ENCODE measurements around the gene PPP1R10.
"Not testable (repeated sequence)": the region's sequence is repeated elsewhere in the genome, so short reads cannot be mapped to it uniquely, and the experiment has no call there.

Gene PPP1R10

DNA sequence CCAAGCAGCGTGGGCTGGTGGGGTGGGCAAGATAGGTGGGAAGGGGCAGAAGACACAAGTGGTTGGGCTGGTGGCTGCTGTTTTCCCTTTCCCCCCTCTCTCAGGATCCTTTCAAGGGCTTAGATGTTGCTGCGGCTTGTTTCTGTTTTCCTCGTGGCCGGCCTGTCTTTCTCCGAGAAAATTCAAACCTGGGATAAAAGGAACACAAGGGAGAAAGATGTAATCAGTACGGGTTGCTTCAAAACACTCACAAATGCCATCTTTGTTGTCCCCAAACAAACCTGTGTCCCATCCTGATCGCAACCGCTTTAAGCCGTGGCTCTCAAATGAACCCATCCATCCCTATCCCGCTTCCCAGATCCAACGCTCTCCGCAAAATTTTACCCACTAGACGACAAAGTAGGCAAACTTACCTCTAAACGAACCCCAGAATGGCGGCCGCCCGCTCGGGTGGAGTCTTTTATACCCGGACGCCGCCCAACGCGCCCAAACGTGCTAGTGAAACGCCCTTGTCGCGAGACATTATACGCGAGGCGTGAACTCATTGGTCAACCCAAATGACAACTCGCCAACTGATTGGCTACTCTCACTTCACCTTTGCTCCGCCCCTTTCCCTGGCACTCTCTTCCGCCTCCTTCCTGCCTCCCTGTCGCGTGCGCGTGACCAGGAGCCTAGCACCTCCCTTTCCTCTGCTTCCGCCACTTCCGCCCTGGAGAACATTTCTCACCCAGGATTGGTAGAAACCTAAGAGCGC, at the start of gene PPP1R10:
PPP1R10 (minus strand) TSS at position 433 of the 754 bp plus-strand sequence. CDS start 7,299 bp downstream, outside the sequence.
- peak; percentile 93 for DNase-seq

DNA sequence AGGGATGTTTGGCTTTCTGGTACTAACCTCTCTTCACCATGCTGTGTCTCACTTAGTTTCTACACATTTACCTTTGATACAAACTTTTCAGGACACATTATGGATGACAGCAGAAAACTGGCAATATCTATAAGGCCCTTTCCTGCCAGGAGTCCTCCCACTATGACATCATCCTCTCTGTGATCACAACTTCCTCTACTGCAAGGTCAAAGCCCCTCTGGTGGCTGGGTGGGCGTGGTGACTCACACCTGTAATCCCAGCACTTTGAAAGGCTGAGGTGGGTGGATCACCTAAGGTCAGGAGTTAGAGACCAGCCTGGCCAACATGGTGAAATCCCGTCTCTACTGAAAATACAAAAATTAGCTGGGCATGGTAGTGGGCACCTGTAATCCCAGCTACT, 49.3 kb upstream of the PPP1R10 start:
- not testable (repeated sequence) for DNase-seq

DNA sequence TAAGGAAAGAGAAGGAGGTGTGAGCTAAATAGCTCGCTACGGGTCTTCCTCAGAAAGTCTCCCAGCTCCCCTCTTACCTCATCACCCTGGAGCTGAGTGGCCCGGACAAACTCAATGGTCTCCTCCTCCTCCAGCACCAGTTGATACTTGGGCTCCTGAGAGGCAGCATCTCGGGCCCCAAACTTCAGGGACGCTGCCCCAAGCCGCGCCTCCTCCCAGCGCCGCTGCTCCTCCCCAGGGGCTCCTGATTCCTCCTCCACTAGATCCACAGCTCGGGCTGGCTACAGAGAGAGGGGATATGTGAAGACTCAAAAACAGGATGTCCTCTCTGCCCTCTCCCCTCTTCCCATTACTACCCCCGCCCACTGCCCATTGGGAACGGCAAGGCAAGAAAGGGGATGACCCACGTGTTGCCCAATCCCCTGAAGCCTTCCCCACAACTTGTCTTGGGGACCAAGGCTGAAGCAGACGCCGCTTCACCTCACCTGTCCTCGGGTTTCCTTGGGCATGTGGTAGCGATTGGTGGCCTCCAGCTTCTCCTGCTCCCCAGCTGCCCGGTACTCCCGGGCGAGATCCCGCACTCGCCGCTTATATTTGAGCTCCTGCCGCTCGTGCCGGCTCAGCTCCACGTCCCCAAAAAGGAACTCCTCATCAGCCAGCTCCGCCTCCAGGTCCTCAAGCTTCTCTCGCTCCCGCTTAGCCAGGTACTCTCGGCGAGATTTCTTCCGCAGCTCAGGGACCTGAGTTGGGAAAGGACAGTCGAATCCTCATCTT, 48.1 kb upstream of the PPP1R10 start:
- no peak for DNase-seq

DNA sequence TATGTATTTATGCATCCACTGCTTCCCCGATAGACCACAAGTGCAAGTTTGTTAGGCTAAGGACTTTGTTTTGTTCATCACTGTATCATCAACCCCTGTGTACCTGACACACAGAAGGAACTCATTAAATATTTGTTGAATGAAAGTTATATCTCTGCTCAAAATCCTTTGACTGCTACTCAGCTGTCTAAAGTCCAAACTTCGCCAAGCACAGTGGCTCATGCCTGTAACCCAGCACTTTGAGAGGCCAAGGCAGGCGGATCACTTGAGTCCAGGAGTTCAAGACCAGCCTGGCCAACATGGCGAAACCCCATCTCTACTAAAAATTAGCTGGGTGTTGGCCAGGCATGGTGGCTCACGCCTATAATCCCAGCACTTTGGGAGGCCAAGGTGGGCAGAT, 40.9 kb upstream of the PPP1R10 start:
- DNase-seq: not testable (repeated sequence)

DNA sequence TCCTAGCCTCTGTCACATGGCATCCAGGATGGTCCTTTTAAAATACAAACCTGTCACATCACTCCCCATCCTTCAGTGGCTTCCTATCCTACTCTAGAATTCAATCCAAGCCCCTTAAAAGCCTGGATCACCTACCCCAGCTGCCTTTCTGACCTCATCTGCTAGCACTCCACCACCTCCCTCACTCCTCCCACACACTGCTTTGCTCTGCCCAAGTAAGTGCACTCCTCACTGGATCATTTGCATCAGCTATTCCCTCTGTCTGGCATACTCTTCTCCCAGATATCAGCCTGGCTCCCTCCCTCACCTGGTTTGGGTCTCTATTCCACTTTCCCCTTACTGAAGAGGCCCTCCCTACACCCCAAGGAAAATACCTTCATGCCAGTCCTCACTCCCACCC, 40.4 kb upstream of the PPP1R10 start:
- no peak for DNase-seq

DNA sequence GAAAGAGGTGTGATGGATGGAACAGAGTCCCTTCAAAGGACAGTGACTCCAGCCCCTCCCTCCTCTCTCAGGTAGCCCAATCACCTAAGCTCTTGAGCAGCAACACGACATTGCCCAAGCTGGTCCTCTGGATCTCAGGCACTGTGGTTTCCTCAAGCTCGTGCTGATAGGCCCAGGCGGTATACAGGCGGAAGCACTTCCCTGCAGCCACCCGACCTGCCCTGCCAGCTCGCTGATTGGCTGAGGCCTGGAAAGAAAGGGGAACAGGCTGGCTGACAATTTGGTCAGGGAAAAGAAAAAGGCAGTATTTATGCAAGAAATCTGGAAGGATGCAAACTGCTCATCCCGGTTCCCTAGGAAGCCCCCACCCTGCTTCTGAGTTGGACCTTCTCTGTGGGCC, 39.5 kb upstream of the PPP1R10 start:
- no peak for DNase-seq

DNA sequence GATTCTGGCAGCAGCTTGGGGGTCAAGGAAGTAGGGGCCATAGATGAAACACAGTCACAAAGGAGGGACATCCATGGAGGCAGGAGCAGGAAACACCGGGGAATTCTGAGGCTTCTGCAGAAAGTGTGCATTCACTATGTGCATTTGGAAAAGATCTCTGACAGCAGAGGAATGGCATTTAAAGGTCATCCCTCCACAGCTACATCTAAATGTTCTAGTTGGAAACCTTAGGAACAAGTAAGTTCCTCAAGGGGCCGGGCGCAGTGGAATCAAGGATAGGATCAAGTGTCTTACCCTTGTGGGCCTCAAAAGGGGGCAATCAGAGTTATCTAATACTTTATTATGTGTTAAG, 38.7 kb upstream of the PPP1R10 start:
- DNase-seq: no peak

DNA sequence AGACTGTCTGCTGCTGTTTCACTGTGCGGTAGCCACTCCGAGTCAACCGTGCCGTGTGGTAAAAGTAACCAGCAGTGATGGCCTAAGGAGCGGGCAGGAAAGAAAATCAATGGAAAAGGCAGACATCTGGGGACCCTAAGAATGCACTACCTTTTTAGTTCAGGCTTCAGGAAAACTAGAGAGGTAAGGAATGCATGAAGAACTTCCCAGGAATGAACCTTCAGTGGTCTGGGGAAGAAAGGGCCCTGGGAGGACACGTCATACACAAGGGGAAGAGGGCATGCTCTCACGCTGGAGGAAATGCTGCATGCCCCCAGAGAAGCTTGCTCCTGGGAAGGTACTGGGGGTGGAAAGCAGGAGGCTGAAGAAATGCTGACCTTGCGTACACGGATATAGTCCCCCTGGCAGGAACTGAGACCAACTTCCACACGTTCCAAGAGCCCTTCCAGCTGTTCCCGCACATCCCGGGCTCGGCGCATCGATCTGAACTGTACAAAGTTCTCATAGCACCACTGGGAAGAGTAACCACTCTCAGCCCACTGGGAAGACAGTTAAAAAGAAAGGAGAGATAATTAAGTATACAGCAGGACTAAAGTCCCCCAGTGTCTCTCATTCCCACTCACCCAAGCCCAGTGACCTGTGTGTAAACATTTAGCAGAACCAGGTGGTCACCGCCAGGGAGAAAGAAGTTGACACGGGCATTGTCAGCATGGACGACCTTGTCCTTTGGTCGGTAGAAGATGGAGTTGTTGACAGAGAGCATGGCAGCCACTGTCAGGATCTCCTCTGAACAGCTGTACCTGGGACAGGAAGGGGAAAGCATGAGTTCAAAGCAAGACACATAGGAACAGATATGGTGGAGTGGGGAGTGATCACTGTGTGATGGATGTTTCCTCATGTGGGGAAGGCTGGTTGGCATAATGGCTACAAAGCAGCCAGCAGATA, 38.0 kb upstream of the PPP1R10 start:
- no peak for DNase-seq

DNA sequence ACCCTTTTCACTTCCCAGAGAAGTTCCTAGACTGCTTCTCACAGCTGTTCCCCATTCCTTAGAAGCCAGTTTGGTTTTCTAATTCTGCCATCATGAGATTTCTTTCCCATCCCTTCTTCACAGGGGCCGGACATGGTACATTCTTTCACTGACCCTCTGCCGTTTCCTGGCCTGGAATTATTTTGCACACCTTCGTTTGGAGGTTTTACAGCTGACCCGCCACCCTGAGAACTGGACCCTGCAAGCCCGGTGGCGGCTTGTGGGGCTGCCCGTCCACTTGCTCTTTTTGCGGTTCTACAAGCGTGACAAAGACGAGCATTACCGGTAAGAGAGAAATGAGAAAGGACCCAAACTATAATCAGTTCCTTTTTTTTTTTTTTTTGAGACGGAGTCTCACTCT, 34.1 kb upstream of the PPP1R10 start:
- DNase-seq: no peak

DNA sequence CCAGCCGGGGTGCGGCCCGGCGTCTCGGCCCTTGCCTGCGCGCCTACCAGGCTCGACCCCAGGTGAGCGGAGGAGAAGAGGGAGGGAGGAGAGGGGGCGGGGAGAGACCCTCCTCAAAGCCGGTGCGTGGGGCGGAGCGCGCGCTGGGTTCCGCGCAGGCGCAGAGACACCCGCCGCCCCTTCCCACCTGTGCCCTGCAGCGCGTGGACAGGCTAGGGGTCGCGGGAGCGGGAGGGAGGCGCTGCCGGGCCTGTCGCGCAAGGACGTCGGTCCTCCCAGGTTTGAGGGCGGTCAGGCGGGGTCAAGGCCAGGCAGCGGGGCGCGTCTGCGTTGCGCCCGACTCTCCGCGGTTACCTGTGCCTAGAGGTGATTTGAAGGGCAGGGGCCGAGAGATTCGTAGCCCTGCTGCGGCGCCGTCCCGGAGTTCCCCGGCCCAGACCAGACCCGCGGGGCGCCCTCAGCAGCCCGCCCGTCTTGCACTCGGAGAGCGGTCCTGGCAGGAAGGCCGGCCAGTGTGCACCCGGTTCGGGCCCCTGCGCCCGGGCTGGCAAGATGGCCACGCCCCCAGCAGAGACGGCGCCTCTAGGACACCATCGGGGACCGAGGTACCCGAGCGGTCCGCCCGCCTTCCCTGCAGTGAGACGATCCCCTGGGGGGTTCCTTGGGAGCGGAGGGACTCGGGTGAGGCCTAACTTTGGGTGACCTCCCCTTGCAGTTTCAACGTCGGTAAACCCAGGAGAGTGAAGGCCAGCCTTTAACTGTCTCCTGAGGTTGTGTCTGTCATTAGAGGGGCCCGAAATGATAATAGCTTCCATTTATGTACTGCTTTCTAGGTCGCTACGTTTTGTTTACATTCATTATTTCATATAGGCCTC, 30.4 kb upstream of the PPP1R10 start:
- DNase-seq: peak; percentile 84

DNA sequence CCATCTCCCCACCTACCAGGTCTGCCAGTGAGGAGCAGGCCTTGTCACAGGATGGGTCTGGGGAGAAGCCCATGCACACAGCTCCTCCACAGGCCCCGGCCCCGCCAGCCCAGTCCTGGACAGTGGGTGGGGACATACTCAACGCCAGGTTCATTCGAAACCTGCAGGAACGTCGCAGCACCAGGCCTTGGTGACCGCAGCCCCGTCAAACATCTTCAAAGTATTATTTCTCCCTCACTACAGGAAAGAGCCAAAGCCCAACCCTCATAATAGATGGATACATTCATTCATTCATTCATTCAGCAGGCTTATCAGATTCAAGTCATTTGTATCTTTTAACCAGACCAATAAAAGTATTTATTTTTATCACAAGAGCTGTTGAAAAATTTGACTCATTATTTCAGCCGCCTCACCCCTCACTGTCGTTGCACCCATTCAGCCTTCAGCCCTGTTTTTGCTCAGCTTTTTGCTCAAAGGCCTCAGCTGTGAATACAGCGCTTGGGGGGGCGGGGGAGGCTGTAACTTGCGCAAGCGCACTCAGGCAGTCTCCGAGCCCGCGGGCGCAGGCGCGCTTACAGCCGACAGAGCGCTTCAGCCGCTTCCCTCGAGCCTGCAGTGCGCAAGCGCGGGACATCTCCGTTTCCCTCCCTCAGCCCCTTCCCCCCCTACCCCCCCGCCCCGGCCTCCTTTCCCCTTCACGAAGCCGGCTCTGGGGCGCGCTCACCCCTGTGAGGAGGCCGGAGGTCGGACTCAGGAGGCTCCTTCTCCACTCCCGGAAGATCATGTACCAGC, 29.6 kb upstream of the PPP1R10 start, which contains the start of gene C6orf136:
C6orf136 (plus strand) TSS at position 684 of the 792 bp plus-strand sequence; CDS start at position 783, 99 bp downstream.
- peak; percentile 93 for DNase-seq

DNA sequence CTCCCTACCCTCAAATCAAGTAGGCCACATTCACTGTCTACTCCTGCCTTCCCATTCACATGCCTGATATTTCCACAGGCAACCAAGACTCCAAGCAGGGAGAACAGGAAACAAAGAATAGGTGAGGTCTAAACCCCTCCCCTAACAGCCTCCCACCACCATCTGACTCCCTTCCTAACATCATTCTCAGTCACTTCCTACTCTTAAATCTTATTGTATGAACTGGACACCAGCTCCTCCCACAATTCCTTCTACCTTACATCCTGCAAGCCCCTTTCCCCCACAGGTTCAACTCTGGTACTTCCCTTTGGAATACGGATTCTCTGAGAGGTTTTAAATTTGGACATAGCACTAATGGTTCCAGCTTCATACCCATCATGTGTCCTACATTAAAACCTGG, 28.9 kb upstream of the PPP1R10 start:
- no peak for DNase-seq

DNA sequence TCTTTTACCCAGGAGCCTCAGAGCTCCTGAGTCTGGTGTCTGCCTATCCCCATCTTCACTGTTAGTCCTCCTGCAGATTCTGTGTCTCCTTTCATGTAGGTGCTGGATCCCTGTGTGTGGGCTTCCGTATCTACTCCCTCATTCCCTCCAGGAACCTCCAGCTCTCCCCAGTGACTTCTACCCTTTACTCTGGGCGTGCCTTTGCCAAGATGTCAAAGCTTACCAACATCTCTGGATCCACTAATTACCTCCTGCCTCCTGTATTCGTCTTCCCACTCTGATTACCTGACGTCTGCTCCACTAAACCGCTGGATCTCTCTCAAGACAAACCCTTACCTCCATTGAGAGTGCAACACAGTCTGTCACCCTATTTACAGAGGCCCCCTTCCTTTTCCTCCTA, 27.7 kb upstream of the PPP1R10 start:
- no peak for DNase-seq

DNA sequence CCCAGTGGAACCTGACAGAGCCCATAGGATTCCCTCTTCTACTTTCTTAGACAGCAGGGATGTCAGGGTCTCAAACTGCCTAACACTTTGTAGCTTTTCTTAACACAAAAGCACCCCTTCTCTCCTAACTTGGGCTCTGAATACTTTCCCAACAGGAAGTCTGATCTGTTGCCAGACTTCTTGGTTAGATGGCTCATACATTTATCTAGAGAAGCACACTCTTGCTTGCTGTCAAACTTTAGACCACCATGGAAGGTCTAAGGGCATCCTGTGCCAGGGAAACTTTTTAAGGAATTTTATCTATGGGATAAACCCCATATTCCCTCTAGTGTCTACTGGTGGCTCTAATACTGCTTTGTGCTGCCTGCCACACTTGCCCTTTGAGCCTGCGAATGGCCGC, 26.6 kb upstream of the PPP1R10 start:
- no peak for DNase-seq

DNA sequence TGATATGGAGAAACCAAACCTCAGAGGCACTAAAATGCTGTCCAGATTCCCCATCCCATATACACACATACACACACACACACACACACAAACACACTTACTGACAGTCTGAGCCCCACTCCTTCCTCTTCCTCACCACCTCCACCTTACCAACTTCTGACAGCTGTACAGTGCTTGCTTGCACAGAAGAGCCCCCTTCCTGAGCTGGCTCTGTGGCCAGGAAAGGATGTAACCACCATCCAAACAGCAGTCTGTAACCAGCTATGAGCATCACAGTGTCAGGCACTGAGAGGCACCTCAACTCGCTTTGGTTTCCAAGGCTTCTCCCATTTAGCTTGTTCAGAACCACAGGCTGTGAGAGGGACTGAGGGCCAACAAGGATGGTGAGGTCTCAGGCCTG, 24.0 kb upstream of the PPP1R10 start:
- no peak for DNase-seq

DNA sequence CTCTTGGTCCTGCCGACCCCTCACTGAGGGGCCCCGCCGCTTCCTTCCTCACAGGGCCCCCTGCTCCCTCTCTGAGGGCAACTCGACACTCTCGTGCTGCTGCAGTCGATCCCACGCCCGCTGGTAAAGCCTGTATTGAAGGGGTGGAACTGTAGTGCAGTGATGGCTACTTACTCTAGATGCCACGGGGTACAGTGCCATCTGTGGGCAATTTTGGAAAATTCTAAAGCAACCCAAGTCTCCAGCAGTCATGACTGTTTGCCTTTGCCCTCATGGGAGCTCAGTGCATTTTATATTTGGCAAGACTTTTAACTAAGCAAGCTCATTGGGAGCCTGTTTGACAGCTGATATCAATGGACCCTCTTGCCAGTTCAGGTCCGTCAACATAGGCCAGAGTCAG, 23.4 kb upstream of the PPP1R10 start:
- no peak for DNase-seq

DNA sequence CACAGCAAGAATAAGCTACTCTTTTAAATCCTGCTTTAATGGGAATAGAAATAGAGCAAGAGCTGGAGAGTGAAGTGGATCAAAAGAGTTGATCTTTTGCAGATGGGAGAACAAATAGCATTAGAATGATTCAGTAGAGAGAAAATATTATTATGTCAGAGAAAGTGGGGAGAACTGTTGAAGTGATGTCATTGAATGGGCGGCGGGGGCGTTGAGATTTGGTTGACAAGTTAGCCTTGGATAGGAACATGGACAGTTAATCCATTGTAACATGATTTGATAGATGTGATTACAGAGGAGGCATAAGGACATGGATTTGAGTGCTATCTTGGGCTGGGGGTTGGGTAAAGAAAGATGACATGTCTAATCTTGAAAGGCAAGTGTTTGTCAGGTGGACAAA, 18.8 kb upstream of the PPP1R10 start:
- DNase-seq: no peak

DNA sequence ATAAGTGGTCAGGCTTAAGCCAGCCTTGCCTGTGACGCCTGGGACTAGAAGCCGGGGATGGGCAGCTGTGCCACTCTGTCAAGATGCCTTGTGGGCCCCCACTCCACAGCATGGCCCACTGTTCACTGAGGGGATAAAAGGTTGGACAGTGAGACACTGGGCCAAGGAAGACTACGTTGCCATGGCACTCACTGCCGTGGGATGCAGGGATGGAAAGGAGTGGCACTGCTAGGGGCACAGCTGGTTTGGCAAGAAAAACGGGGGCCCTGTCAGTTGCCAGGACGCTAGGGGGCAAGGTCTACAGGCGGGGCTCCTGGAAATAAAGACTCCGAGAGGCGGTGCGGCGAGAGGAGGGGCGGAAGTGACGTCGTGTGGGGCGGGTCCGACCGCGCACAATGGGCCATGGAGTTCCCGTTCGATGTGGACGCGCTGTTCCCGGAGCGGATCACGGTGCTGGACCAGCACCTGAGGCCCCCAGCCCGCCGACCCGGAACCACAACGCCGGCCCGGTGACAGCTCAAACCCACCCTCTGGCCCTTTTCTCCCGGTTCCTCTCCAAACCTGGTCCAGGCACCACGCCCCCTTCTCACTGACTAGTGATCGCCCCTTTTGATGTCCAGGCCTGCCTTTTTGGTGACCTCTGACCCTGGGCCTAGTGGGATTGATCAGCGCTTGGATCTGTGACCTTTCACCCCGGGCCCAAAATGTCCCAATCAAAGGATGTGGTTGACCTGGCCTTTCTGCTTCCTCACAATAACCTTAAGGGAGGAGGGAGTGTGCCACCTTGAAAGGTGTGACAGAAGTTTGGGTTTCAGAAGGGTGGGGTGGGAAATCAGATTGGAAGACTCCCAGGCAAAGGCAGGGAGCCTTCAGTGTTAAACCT, 9.7 kb upstream of the PPP1R10 start, which contains the start of gene ATAT1:
ATAT1 (plus strand) TSS at position 391 of the 883 bp plus-strand sequence.
- DNase-seq: peak; percentile 90

DNA sequence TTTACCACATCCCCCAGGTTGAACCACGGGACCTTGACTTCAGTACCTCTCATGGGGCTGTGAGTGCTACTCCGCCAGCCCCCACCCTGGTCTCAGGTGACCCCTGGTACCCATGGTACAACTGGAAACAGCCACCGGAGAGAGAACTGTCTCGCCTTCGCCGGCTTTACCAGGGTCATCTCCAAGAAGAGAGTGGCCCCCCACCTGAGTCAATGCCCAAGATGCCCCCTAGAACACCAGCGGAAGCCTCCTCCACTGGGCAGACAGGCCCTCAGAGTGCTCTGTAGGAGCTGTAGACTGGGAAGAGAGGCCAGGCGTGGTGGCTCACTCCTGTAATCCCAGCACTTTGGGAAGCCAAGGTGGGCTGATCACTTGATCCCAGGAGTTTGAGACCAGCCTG, 8.5 kb upstream of the PPP1R10 start:
- no peak for DNase-seq

DNA sequence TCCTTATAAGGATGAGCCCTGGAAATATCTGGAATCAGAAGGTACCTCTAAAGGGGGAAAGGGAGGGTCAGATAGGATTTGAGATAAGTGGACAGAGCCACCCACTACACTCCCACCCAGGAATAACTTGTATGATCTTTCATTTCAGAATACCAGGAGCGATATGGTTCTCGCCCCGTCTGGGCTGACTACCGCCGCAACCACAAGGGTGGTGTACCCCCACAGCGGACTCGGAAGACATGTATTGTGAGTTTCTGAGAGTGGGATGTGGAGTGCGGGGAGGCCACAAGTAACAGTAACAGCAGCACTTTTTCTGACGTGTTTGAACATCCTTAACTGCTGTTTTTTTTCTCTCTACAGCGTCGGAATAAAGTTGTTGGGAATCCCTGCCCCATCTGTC, 2.5 kb upstream of the PPP1R10 start:
- DNase-seq: no peak
